Thoracic aorta (tissue), 2 donors: Measurements from ENCODE around the gene CA7. TPM values are rescaled to one million over a fixed set of nuclear protein-coding genes. Genes with fewer than 3 reads are reported as not detected.

Experiments used
- ATAC-seq: fragments of 150-250 bp; one replicate; pipeline ENCODE4 v1.8.0; 2017; ENCODE audit warnings: low read depth; ENCODE audit not compliant: insufficient number of reproducible peaks, low FRiP score
- DNase-seq: peaks from one replicate; pipeline ENCODE4 v3.0.0-alpha.2; 2020; ENCODE audit warnings: low spot score
- H3K27ac ChIP-seq, 2 donors: fragments of 200-600 bp; sonication (generic); 1 replicate in 1 of 2; 2 replicates in 1 of 2; pipeline ENCODE4 v1.5.1; 2016; ENCODE audit warnings: mild to moderate bottlenecking in 2 of 2, moderate library complexity in 2 of 2
- H3K27me3 ChIP-seq: fragments of 200-600 bp; sonication (generic); replicated peaks from 2 replicates; pipeline ENCODE4 v1.6.0; 2016; ENCODE audit warnings: mild to moderate bottlenecking; ENCODE audit not compliant: insufficient read depth
- H3K36me3 ChIP-seq: fragments of 200-600 bp; sonication (generic); one replicate; pipeline ENCODE4 v1.5.1; 2016
- H3K4me1 ChIP-seq, 2 donors: fragments of 200-600 bp; sonication (generic); 1 replicate in 1 of 2; 2 replicates in 1 of 2; pipeline versions ENCODE4 v1.5.1 to v1.6.0; 2016; ENCODE audit warnings: low read depth in 2 of 2, mild to moderate bottlenecking in 1 of 2; ENCODE audit not compliant: control insufficient read depth in 1 of 2
- H3K4me3 ChIP-seq: fragments of 200-600 bp; sonication (generic); 2 replicates; pipeline ENCODE4 v1.5.1; 2016; ENCODE audit warnings: mild to moderate bottlenecking
- H3K9me3 ChIP-seq: fragments of 200-600 bp; sonication (generic); 2 replicates; pipeline ENCODE4 v1.5.1; 2016
- CTCF ChIP-seq: fragments of 200-600 bp; sonication (generic); IDR thresholded peaks from one replicate; pipeline ENCODE4 v1.5.1; 2019; ENCODE audit warnings: antibody characterized with exemption
- total RNA-seq, 2 donors: library from RNA; depleted of rRNA; stranded (reverse); fragments of >200 nt; gene quantifications; one replicate each; pipeline versions ENCODE4 v1.1.0 to v1.2.3, GENCODE V29; 2016

CA7 gene
- total RNA-seq, 2 donors from 2014 or later, result not detected

GRCh38 chr16:66885491-66885890, 41.3 kb downstream of the CA7 start:
- H3K9me3 ChIP-seq, result no peaks in the 10 kb centered on the region
- H3K4me1 ChIP-seq, result peaks cover 0 to 14% of the 10 kb centered on the region in 2 donors
- DNase-seq, result no peak
- no peak for ATAC-seq
- H3K27ac ChIP-seq, result no peak overlapping the region
- H3K36me3 ChIP-seq, result peaks cover 5% of the 10 kb centered on the region
- no peak for TF ChIP-seq CTCF
- no peaks in the 10 kb centered on the region for H3K27me3 ChIP-seq
- H3K4me3 ChIP-seq, result no peak overlapping the region

- Histone ChIP-seq H3K36me3 (peaks cover 5% of the 10 kb centered on the region), H3K9me3 (no peaks in the 10 kb centered on the region), H3K4me1 (peaks cover 0 to 14% of the 10 kb centered on the region in 2 donors), H3K27me3 (no peaks in the 10 kb centered on the region), H3K27ac (no peak overlapping the region), H3K4me3 (no peak overlapping the region)
- TF ChIP-seq CTCF, result no peak
- ATAC-seq (no peak), DNase-seq (no peak)
Observed at GRCh38 chr16:66886321-66886720, 42.1 kb downstream of the CA7 start.

GRCh38 chr16:66886914-66887313, 42.7 kb downstream of the CA7 start:
- no peaks in the 10 kb centered on the region for H3K9me3 ChIP-seq
- no peak overlapping the region for H3K4me3 ChIP-seq
- DNase-seq, result no peak
- no peak for ATAC-seq
- H3K27ac ChIP-seq, result no peak overlapping the region
- TF ChIP-seq CTCF, result no peak
- peaks cover 0 to 8% of the 10 kb centered on the region in 2 donors for H3K4me1 ChIP-seq
- no peaks in the 10 kb centered on the region for H3K27me3 ChIP-seq
- peaks cover 5% of the 10 kb centered on the region for H3K36me3 ChIP-seq

GRCh38 chr16:66888647-66889615, 44.7 kb downstream of the CA7 start:
- H3K27ac ChIP-seq, result no peak overlapping the region
- no peak for TF ChIP-seq CTCF
- no peaks in the 10 kb centered on the region for H3K27me3 ChIP-seq
- ATAC-seq (no peak), DNase-seq (no peak)
- H3K4me1 ChIP-seq, result peaks cover 0 to 5% of the 10 kb centered on the region in 2 donors
- H3K36me3 ChIP-seq, result peaks cover 5% of the 10 kb centered on the region
- H3K9me3 ChIP-seq, result no peaks in the 10 kb centered on the region
- no peak overlapping the region for H3K4me3 ChIP-seq

- no peaks in the 10 kb centered on the region for H3K9me3 ChIP-seq
- no peak overlapping the region for H3K4me3 ChIP-seq
- no peak for TF ChIP-seq CTCF
- no peak overlapping the region for H3K27ac ChIP-seq
- peaks cover 5% of the 10 kb centered on the region for H3K36me3 ChIP-seq
- H3K4me1 ChIP-seq, result peaks cover 0 to 5% of the 10 kb centered on the region in 2 donors
- ATAC-seq (no peak), DNase-seq (no peak)
- no peaks in the 10 kb centered on the region for H3K27me3 ChIP-seq
Observed at GRCh38 chr16:66889622-66890021, 45.4 kb downstream of the CA7 start.
